ENCODE data around the gene TMEM129. TPM values are rescaled to one million over a fixed set of nuclear protein-coding genes. Genes with fewer than 3 reads are reported as not detected.

Gene TMEM129
- total RNA-seq, 1 experiment from 2014 or later, result 29.8 TPM

DNA sequence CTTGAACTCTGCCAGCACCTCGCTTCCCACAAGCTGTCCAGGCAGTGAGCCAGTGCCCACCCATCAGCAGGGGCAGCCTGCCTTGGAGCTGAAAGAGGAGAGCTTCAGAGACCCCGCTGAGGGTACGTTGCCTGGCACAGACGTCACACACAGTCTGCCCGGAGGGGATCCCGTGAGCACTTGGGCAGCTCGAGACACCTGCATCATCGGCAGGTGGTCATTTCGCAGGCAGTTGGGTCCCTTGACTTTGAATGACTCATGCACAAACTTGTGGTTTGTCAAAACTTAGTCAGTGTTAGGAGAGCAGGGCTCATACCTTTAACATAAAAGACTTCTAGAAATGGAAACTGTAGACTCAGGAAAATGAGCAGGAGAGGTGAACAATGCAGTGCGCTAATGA lies 10.1 kb upstream of the TMEM129 start:
- no TSS peak for BruUV-seq (replicated peaks)

DNA sequence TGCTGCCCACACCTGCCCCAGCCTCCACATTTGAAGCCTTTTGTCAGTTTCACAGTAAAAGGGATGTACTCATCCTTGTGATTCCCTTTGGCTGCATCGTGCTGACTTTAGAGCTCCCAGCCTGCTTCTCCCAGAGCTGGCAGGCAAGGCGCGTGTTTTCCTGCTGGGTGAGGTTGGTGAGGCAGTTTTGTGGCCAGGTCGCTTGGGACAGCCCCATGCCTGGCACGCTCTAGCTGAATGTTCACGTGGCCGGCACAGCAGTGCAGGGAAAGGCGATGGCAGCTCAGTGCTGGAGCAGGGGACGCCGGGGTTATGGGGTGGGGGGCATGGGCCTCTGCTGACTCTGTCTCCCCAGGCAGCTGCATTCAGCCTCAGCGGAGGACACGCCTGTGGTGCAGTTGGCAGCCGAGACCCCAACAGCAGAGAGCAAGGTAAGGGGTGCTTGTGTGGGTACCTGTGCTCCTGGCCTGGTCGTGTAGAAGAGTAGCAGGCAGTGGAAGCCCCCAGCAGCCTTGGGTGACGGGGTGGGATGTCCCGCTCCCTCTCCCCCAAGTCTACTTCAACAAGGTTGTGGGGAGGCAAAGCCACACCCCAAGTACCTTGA lies 9.5 kb upstream of the TMEM129 start:
- CTCF ChIA-PET, result no interaction called here
- TF ChIP-seq, protein P1, sequence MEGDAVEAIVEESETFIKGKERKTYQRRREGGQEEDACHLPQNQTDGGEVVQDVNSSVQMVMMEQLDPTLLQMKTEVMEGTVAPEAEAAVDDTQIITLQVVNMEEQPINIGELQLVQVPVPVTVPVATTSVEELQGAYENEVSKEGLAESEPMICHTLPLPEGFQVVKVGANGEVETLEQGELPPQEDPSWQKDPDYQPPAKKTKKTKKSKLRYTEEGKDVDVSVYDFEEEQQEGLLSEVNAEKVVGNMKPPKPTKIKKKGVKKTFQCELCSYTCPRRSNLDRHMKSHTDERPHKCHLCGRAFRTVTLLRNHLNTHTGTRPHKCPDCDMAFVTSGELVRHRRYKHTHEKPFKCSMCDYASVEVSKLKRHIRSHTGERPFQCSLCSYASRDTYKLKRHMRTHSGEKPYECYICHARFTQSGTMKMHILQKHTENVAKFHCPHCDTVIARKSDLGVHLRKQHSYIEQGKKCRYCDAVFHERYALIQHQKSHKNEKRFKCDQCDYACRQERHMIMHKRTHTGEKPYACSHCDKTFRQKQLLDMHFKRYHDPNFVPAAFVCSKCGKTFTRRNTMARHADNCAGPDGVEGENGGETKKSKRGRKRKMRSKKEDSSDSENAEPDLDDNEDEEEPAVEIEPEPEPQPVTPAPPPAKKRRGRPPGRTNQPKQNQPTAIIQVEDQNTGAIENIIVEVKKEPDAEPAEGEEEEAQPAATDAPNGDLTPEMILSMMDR (IDR thresholded peaks at IDR 0.05; ENCODE audit: unreplicated experiment), result no peak
- H3K27me3 Mint-ChIP-seq (ENCODE audit: unreplicated experiment), result no peaks in the 10 kb centered on the region
- no peak for DNase-seq
- no peaks in the 10 kb centered on the region for H3K9me3 Mint-ChIP-seq (ENCODE audit: low read depth, unreplicated experiment)
- H3K4me3 Mint-ChIP-seq (ENCODE audit: low read depth, unreplicated experiment), result no peak overlapping the region
- peaks cover 56% of the 10 kb centered on the region for H3K36me3 Mint-ChIP-seq (ENCODE audit: insufficient read depth, unreplicated experiment)
- BruUV-seq (replicated peaks), result no TSS peak
- intact Hi-C loops (cut with micrococcal nuclease; ENCODE audit: unreplicated experiment), result no loop called here
- H3K27ac Mint-ChIP-seq (ENCODE audit: unreplicated experiment), result no peak overlapping the region
- H3K4me1 Mint-ChIP-seq (ENCODE audit: low read depth, unreplicated experiment), result peaks cover 38% of the 10 kb centered on the region

More for the DNA sequence above, 10.1 kb upstream of the TMEM129 start:
- Mint-ChIP-seq H3K27ac (ENCODE audit: unreplicated experiment) (no peak overlapping the region), H3K9me3 (ENCODE audit: low read depth, unreplicated experiment) (no peaks in the 10 kb centered on the region), H3K4me1 (ENCODE audit: low read depth, unreplicated experiment) (peaks cover 36% of the 10 kb centered on the region), H3K4me3 (ENCODE audit: low read depth, unreplicated experiment) (no peak overlapping the region), H3K36me3 (ENCODE audit: insufficient read depth, unreplicated experiment) (peaks cover 58% of the 10 kb centered on the region), H3K27me3 (ENCODE audit: unreplicated experiment) (no peaks in the 10 kb centered on the region)
- TF ChIP-seq, protein P1 (IDR thresholded peaks at IDR 0.05; ENCODE audit: unreplicated experiment), result no peak
- intact Hi-C loops (cut with micrococcal nuclease; ENCODE audit: unreplicated experiment), result no loop called here
- CTCF ChIA-PET, result no interaction called here
- no peak for DNase-seq

DNA sequence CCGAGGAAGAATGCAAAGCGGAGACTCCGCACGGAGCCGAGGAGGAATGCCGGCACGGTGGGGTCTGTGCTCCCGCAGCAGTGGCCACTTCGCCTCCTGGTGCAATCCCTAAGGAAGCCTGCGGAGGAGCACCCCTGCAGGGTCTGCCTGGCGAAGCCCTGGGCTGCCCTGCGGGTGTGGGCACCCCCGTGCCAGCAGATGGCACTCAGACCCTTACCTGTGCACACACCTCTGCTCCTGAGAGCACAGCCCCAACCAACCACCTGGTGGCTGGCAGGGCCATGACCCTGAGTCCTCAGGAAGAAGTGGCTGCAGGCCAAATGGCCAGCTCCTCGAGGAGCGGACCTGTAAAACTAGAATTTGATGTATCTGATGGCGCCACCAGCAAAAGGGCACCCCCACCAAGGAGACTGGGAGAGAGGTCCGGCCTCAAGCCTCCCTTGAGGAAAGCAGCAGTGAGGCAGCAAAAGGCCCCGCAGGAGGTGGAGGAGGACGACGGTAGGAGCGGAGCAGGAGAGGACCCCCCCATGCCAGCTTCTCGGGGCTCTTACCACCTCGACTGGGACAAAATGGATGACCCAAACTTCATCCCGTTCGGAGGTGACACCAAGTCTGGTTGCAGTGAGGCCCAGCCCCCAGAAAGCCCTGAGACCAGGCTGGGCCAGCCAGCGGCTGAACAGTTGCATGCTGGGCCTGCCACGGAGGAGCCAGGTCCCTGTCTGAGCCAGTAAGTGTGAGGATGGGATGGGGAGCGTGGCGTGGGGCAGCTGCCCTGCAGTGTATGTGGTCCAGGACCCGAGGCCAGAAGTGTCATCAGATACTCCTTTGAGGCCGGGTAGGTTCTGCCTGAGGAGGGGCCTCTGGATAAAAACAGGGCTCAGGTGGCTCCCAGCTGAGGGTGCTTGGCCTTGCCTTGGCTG lies 7.2 kb upstream of the TMEM129 start:
- H3K36me3 Mint-ChIP-seq (ENCODE audit: insufficient read depth, unreplicated experiment), result peaks cover 63% of the 10 kb centered on the region
- peak overlapping the region; percentile 57 for H3K4me3 Mint-ChIP-seq (ENCODE audit: low read depth, unreplicated experiment)
- no peaks in the 10 kb centered on the region for H3K27me3 Mint-ChIP-seq (ENCODE audit: unreplicated experiment)
- BruUV-seq (replicated peaks), result no TSS peak
- intact Hi-C loops (cut with micrococcal nuclease; ENCODE audit: unreplicated experiment), result no loop called here
- H3K9me3 Mint-ChIP-seq (ENCODE audit: low read depth, unreplicated experiment), result no peaks in the 10 kb centered on the region
- TF ChIP-seq, protein P1 (IDR thresholded peaks at IDR 0.05; ENCODE audit: unreplicated experiment), result no peak
- peak; percentile 42 for DNase-seq
- peaks cover 41% of the 10 kb centered on the region for H3K4me1 Mint-ChIP-seq (ENCODE audit: low read depth, unreplicated experiment)
- H3K27ac Mint-ChIP-seq (ENCODE audit: unreplicated experiment), result peak overlapping the region; percentile 94
- CTCF ChIA-PET, result interaction anchor here (1.5 to 2.4 kb wide), 2 partner anchors 19 to 35 kb away, joined by 4 to 21 read pairs; no protein-coding TSS in a partner anchor

DNA sequence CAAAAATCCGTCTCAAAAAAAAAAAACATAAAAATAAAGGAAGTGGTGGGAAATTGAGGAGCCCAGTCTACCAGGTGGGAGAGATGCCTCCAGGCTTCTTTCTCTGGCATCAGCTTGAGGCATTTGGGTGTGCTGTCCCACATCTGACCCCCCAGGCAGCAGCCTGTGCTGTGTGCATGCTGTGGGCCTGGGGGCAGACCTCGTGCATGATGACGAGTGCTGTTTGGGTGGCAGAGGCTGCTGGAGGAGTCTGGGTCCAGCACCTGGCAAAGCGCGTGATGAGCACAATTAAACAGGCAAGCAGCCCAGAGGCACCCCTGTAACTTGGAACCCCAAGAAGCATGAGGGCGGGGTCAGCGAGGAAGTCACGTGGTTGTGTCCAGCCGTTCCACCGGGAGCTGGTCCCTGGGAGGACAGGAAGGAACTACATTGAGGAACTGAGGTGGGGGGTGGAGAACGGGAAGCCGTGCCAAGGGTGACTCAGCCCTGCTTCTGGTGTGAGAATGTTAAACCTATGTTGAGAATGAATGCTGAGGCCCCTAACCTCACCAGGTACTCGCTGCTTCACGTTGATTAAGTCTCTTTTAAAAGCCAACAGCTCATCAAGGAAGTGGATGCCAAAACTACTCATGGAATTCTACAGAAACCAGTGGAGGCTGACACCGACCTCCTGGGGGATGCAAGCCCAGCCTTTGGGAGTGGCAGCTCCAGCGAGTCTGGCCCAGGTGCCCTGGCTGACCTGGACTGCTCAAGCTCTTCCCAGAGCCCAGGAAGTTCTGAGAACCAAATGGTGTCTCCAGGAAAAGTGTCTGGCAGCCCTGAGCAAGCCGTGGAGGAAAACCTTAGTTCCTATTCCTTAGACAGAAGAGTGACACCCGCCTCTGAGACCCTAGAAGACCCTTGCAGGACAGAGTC lies 6.3 kb upstream of the TMEM129 start:
- CTCF ChIA-PET, result interaction anchor here (0.6 to 2.4 kb wide), 6 partner anchors 15 to 381 kb away, joined by 3 to 21 read pairs (median 4); partner anchors contain the start of genes SLBP and UVSSA
- H3K4me3 Mint-ChIP-seq (ENCODE audit: low read depth, unreplicated experiment), result peak overlapping the region; percentile 57
- no peaks in the 10 kb centered on the region for H3K9me3 Mint-ChIP-seq (ENCODE audit: low read depth, unreplicated experiment)
- TF ChIP-seq, protein P1 (IDR thresholded peaks at IDR 0.05; ENCODE audit: unreplicated experiment), result no peak
- peaks cover 51% of the 10 kb centered on the region for H3K4me1 Mint-ChIP-seq (ENCODE audit: low read depth, unreplicated experiment)
- no peaks in the 10 kb centered on the region for H3K27me3 Mint-ChIP-seq (ENCODE audit: unreplicated experiment)
- peak overlapping the region; percentile 94 for H3K27ac Mint-ChIP-seq (ENCODE audit: unreplicated experiment)
- peaks cover 70% of the 10 kb centered on the region for H3K36me3 Mint-ChIP-seq (ENCODE audit: insufficient read depth, unreplicated experiment)
- intact Hi-C loops (cut with micrococcal nuclease; ENCODE audit: unreplicated experiment), result no loop called here
- BruUV-seq (replicated peaks), result no TSS peak
- peak; percentile 87 for DNase-seq
